Measurements from ENCODE around the gene PIEZO2. TPM values are rescaled to one million over a fixed set of nuclear protein-coding genes. Genes with fewer than 3 reads are reported as not detected.

Gene PIEZO2
- total RNA-seq, 1 donor from 2014 or later, result 5.3 TPM

- H3K9ac ChIP-seq (ENCODE audit: low read length), result no peak overlapping the region
- H3K4me1 ChIP-seq (ENCODE audit: insufficient read depth, low read length), result no peaks in the 10 kb centered on the region
- no peak for DNase-seq (ENCODE audit: low read depth)
- H3K36me3 ChIP-seq (ENCODE audit: insufficient read depth, low read length), result no peaks in the 10 kb centered on the region
- H3K27ac Mint-ChIP-seq (ENCODE audit: unreplicated experiment), result no peak overlapping the region
- no peak for FAIRE-seq
- H3K9me3 ChIP-seq (ENCODE audit: insufficient read depth, low read depth, low read length), result no peaks in the 10 kb centered on the region
- no peaks in the 10 kb centered on the region for H3K36me3 Mint-ChIP-seq (ENCODE audit: low read depth, unreplicated experiment)
- H3K9me3 Mint-ChIP-seq (ENCODE audit: unreplicated experiment), result no peaks in the 10 kb centered on the region
- H3K27me3 ChIP-seq (ENCODE audit: insufficient read depth, low read length), result no peaks in the 10 kb centered on the region
- no peak overlapping the region for H3K4me3 ChIP-seq (ENCODE audit: insufficient read depth, low read depth, low read length)
- no peak overlapping the region for H3K27ac ChIP-seq (ENCODE audit: low read depth, low read length)
- H3K79me2 ChIP-seq (ENCODE audit: insufficient read depth, low read length), result no peaks in the 10 kb centered on the region
- H3K4me2 ChIP-seq (ENCODE audit: low read length), result no peak overlapping the region
- peaks cover 21% of the 10 kb centered on the region for H3K4me1 Mint-ChIP-seq (ENCODE audit: low read depth, unreplicated experiment)
- TF ChIP-seq CTCF (IDR thresholded peaks at IDR 0.05; ENCODE audit: insufficient read depth, low read depth, low read length), result no peak
- TF ChIP-seq EZH2 (IDR thresholded peaks at IDR 0.05; ENCODE audit: insufficient read depth, low read length), result no peak
- H3K4me3 Mint-ChIP-seq (ENCODE audit: unreplicated experiment), result no peak overlapping the region
- H4K20me1 ChIP-seq (ENCODE audit: insufficient read depth, low read length), result no peaks in the 10 kb centered on the region
- no peaks in the 10 kb centered on the region for H3K27me3 Mint-ChIP-seq (ENCODE audit: low read depth, unreplicated experiment)
- no peak overlapping the region for H2AFZ ChIP-seq (ENCODE audit: low read depth, low read length)
These were observed 248.0 kb downstream of the PIEZO2 start for GRCh38 chr18:10901329-10901728.

GRCh38 chr18:10900435-10900834, 248.9 kb downstream of the PIEZO2 start:
- no peak for TF ChIP-seq CTCF (IDR thresholded peaks at IDR 0.05; ENCODE audit: insufficient read depth, low read depth, low read length)
- TF ChIP-seq EZH2 (IDR thresholded peaks at IDR 0.05; ENCODE audit: insufficient read depth, low read length), result no peak
- H3K4me1 ChIP-seq (ENCODE audit: insufficient read depth, low read length), result no peaks in the 10 kb centered on the region
- no peak overlapping the region for H3K27ac Mint-ChIP-seq (ENCODE audit: unreplicated experiment)

GRCh38 chr18:10899481-10899880, 249.9 kb downstream of the PIEZO2 start:
- Histone ChIP-seq H3K27ac (ENCODE audit: low read depth, low read length) (no peak overlapping the region), H3K9me3 (ENCODE audit: insufficient read depth, low read depth, low read length) (no peaks in the 10 kb centered on the region), H3K4me3 (ENCODE audit: insufficient read depth, low read depth, low read length) (no peak overlapping the region), H3K4me1 (ENCODE audit: insufficient read depth, low read length) (no peaks in the 10 kb centered on the region), H2AFZ (ENCODE audit: low read depth, low read length) (no peak overlapping the region), H3K79me2 (ENCODE audit: insufficient read depth, low read length) (no peaks in the 10 kb centered on the region), H3K4me2 (ENCODE audit: low read length) (no peak overlapping the region), H3K27me3 (ENCODE audit: insufficient read depth, low read length) (no peaks in the 10 kb centered on the region), H3K9ac (ENCODE audit: low read length) (no peak overlapping the region), H4K20me1 (ENCODE audit: insufficient read depth, low read length) (no peaks in the 10 kb centered on the region), H3K36me3 (ENCODE audit: insufficient read depth, low read length) (no peaks in the 10 kb centered on the region)
- TF ChIP-seq EZH2 (IDR thresholded peaks at IDR 0.05; ENCODE audit: insufficient read depth, low read length), result no peak
- no peak for TF ChIP-seq CTCF (IDR thresholded peaks at IDR 0.05; ENCODE audit: insufficient read depth, low read depth, low read length)
- no peak for DNase-seq (ENCODE audit: low read depth)
- Mint-ChIP-seq H3K4me3 (ENCODE audit: unreplicated experiment) (no peak overlapping the region), H3K4me1 (ENCODE audit: low read depth, unreplicated experiment) (peaks cover 23% of the 10 kb centered on the region), H3K27ac (ENCODE audit: unreplicated experiment) (no peak overlapping the region), H3K9me3 (ENCODE audit: unreplicated experiment) (no peaks in the 10 kb centered on the region), H3K27me3 (ENCODE audit: low read depth, unreplicated experiment) (no peaks in the 10 kb centered on the region), H3K36me3 (ENCODE audit: low read depth, unreplicated experiment) (no peaks in the 10 kb centered on the region)
- FAIRE-seq, result no peak

More at GRCh38 chr18:10900435-10900834, 248.9 kb downstream of the PIEZO2 start:
- Mint-ChIP-seq H3K27me3 (ENCODE audit: low read depth, unreplicated experiment) (no peaks in the 10 kb centered on the region), H3K36me3 (ENCODE audit: low read depth, unreplicated experiment) (no peaks in the 10 kb centered on the region), H3K4me1 (ENCODE audit: low read depth, unreplicated experiment) (peaks cover 23% of the 10 kb centered on the region), H3K9me3 (ENCODE audit: unreplicated experiment) (no peaks in the 10 kb centered on the region), H3K4me3 (ENCODE audit: unreplicated experiment) (no peak overlapping the region)
- Histone ChIP-seq H2AFZ (ENCODE audit: low read depth, low read length) (no peak overlapping the region), H3K4me2 (ENCODE audit: low read length) (no peak overlapping the region), H3K9ac (ENCODE audit: low read length) (no peak overlapping the region), H3K36me3 (ENCODE audit: insufficient read depth, low read length) (no peaks in the 10 kb centered on the region), H3K27ac (ENCODE audit: low read depth, low read length) (no peak overlapping the region), H3K4me3 (ENCODE audit: insufficient read depth, low read depth, low read length) (no peak overlapping the region), H3K9me3 (ENCODE audit: insufficient read depth, low read depth, low read length) (no peaks in the 10 kb centered on the region), H3K27me3 (ENCODE audit: insufficient read depth, low read length) (no peaks in the 10 kb centered on the region), H3K79me2 (ENCODE audit: insufficient read depth, low read length) (no peaks in the 10 kb centered on the region), H4K20me1 (ENCODE audit: insufficient read depth, low read length) (no peaks in the 10 kb centered on the region)
- DNase-seq (ENCODE audit: low read depth) (no peak), FAIRE-seq (no peak)
